Stimulated activated CD4-positive, alpha-beta T cell treated with anti-CD3 and anti-CD28 coated beads, Interleukin-2, amount 100 ng/mL, for 4 hours (primary cell): ENCODE data around the gene EGLN3.
"Not testable (repeated sequence)": the region's sequence is repeated elsewhere in the genome, so short reads cannot be mapped to it uniquely, and the experiment has no call there.

ENCODE experiments used
- DNase-seq: peaks from one replicate; pipeline ENCODE4 v3.0.0-alpha.2; 2020; ENCODE audit warnings: low read depth

The EGLN3 gene

GRCh38 chr14:33934938-33935337, 15.9 kb downstream of the EGLN3 start:
- no peak for DNase-seq

GRCh38 chr14:33934043-33934750, 16.7 kb downstream of the EGLN3 start:
- no peak for DNase-seq

- DNase-seq: no peak
These were observed 17.4 kb downstream of the EGLN3 start for GRCh38 chr14:33933386-33933933.

GRCh38 chr14:33932576-33933345, 18.1 kb downstream of the EGLN3 start:
- no peak for DNase-seq

- no peak for DNase-seq
These were observed 18.8 kb downstream of the EGLN3 start for GRCh38 chr14:33932033-33932432.

GRCh38 chr14:33931461-33931860, 19.4 kb downstream of the EGLN3 start:
- no peak for DNase-seq

GRCh38 chr14:33930439-33930838, 20.4 kb downstream of the EGLN3 start:
- DNase-seq: no peak

- DNase-seq: no peak
These were observed 21.0 kb downstream of the EGLN3 start for GRCh38 chr14:33929799-33930408.

- DNase-seq: no peak
These were observed 22.0 kb downstream of the EGLN3 start for GRCh38 chr14:33928895-33929294.

GRCh38 chr14:33927944-33928343, 22.9 kb downstream of the EGLN3 start:
- no peak for DNase-seq

- not testable (repeated sequence) for DNase-seq
These were observed 23.9 kb downstream of the EGLN3 start for GRCh38 chr14:33926967-33927366.

GRCh38 chr14:33925946-33926345, 24.9 kb downstream of the EGLN3 start:
- no peak for DNase-seq

- no peak for DNase-seq
These were observed 25.6 kb downstream of the EGLN3 start for GRCh38 chr14:33925235-33925634.

- no peak for DNase-seq
These were observed 26.2 kb downstream of the EGLN3 start for GRCh38 chr14:33924566-33925100.

- no peak for DNase-seq
These were observed 28.7 kb downstream of the EGLN3 start for GRCh38 chr14:33922125-33922524.

GRCh38 chr14:33918256-33918655, 32.6 kb downstream of the EGLN3 start:
- DNase-seq: no peak

GRCh38 chr14:33917661-33918060, 33.2 kb downstream of the EGLN3 start:
- DNase-seq: no peak

GRCh38 chr14:33916663-33917565, 34.0 kb downstream of the EGLN3 start:
- no peak for DNase-seq

GRCh38 chr14:33915682-33916081, 35.2 kb downstream of the EGLN3 start:
- DNase-seq: no peak

- DNase-seq: no peak
These were observed 36.0 kb downstream of the EGLN3 start for GRCh38 chr14:33914676-33915516.

GRCh38 chr14:33911046-33911445, 39.8 kb downstream of the EGLN3 start:
- DNase-seq: no peak
